OCI-LY1 (cell line): ENCODE data around the gene CELF6.

Source experiments
- CTCF ChIP-seq: fragments of 200-600 bp; sonication (generic), shearing (Covaris generic); IDR thresholded peaks from 2 replicates; pipeline ENCODE4 v1.5.1; 2017; ENCODE audit warnings: mild to moderate bottlenecking, antibody characterized with exemption, low read length, moderate library complexity, mixed read lengths
- EZH2 ChIP-seq: fragments of 200-600 bp; sonication (generic), shearing (Covaris generic); IDR thresholded peaks from 2 replicates; pipeline ENCODE4 v1.8.0; 2017; ENCODE audit warnings: borderline replicate concordance, mixed run types, mild to moderate bottlenecking, antibody characterized with exemption, low read length, moderate library complexity, mixed read lengths

- TF ChIP-seq CTCF (no peak), EZH2 (no peak)
Measured at GRCh38 chr15:72252663-72253299, 67.2 kb downstream of the CELF6 start.
